Stimulated activated CD4-positive, alpha-beta T cell treated with anti-CD3 and anti-CD28 coated beads, TNF-alpha, amount 100 ng/mL, for 4 hours (primary cell): ENCODE measurements around the gene LRP5.
"Not testable (repeated sequence)": the region's sequence is repeated elsewhere in the genome, so short reads cannot be mapped to it uniquely, and the experiment has no call there.

ENCODE experiments used
- DNase-seq, 3 experiments: peaks; one replicate each; pipeline ENCODE4 v3.0.0-alpha.2; 2020; ENCODE audit warnings: low read depth in 3 of 3

The LRP5 gene

GRCh38 chr11:68467201-68467834, 154.9 kb downstream of the LRP5 start:
- DNase-seq: no peak

DNA sequence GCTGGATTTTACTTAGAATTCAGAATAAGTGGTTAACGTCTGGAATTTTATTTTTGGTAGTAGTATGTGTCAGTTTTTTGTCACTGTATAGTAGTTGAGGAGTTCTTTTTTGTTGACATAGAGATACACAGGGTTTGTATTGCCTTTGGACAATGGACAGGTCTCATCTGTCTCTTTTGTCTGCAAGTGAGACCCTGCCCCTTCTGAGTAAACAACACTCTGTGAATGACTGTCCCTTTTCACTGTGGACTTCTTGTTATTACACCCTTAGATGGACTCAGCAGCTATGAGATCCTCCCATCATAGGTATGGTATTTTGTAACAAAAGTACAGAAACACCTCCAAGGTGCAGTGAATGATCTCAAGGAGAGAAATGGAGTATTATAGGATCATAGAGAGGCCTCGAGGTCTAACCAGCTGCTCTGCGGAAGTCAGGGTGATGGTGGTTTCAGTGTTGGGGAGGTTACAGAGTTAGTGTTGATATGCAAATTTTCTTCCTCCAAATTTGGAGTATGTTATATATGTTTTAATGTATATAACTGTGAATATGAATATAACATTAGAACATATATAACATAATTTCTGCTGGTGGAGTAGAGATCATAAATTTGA, 155.9 kb downstream of the LRP5 start:
- DNase-seq: no peak

DNA sequence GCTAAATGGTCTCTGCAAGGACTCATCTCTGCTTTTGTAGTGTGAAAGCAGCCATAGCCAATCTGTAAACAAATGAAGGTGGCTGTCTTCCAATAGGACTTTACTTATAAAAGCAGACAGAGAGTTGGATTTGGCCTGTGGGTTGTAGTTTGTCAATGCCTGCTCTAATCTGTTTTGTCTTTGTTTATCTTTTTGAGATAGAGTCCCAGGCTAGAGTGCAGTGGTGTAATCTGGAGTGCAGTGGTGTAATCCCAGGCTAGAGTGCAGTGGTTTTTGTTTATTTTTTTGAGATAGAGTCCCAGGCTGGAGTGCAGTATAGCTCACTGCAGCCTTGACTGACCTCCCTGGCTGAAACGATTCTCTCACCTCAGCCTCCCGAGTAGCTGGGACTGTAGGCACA, 156.7 kb downstream of the LRP5 start:
- no peak for DNase-seq

- no peak for DNase-seq
Observed at GRCh38 chr11:68469642-68470041, 157.3 kb downstream of the LRP5 start.

DNA sequence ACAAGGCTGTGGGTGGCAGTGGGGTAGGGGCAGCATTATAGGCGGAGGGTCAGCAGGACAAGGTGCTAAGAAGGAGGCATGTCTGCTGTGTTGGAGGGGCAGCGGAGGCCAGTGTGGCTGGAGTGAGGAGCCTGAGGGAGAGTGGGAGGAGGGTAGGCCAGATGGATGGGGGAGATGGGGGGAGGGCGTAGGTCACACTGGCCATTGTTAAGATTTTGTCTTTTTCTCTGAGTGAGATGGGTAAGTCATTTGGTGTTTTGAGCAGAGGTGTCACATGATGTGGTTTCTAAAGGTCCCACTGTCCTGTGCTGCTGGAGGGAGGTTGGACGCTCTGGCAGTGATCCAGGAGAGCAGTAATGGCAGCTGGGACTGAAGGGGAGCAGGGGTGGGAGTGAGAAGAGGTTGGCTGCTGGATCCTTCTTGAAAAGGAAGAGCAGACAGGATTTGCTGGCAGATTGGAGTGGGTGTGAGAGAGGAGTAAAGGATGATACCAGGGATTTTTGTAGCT, 158.0 kb downstream of the LRP5 start:
- DNase-seq: no peak

- DNase-seq: peak in 1 of 3 experiments; percentile 28
Observed at GRCh38 chr11:68471360-68472340, 159.3 kb downstream of the LRP5 start.

DNA sequence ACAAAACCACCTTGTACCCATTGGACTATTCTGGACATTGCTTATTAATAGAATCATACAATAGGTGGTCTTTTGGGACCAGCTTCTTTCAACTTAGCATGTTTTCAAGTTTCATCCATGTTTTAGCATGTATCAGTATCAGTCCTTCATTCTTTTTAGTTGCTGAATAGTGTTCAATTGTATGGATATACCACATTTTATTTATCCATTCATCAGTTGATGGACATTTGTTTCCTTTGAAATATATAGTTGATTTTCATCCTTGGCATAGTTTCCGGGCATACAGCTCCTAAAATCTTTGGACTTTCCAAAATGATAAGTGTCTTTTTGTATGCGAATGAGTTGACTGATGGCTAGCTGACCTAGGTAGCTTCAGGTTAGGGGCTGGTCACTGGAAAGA, 160.4 kb downstream of the LRP5 start:
- no peak for DNase-seq

DNA sequence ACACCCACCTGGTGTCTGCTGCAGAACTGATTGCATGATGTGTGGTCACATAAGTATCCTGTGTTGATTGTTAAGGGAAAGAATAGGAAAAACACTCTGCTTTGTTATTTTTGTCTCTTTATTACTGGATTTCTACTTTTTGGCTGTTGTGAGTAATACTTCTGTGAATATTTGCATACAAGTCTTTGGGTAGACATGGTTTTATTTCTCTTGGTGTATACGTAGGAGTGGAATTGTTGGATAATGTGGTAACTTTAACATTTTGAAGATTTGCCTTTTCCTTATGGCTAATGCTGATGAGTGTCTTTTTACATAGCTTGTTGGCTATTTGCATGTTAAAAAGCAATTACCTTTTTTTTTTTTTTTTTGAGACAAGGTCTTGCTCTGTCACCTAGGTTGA, 161.3 kb downstream of the LRP5 start:
- DNase-seq: no peak

GRCh38 chr11:68475626-68476025, 163.2 kb downstream of the LRP5 start:
- not testable (repeated sequence) for DNase-seq

- DNase-seq: no peak
Observed at GRCh38 chr11:68479390-68479789, 167.0 kb downstream of the LRP5 start.

DNA sequence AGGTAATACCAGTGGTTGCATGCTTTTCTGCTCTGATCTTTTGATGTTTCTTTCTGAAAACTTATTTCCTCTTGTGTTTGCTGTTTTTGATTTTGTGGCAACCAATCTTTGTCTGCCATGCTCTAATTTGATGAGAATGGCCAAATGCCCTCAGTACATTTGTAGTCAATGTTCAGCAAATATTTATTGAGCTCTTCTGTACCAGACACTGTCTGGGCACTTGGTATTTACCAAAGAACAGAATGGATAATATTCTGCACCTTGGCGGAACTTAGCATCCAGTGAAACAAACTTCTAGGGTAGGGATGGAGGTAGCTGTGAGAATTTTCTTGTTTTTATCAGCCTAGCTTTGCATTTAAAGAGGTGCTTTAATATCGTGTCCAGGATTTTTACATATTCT, 167.8 kb downstream of the LRP5 start:
- no peak for DNase-seq

GRCh38 chr11:68480852-68481510, 168.6 kb downstream of the LRP5 start:
- DNase-seq: no peak

- no peak for DNase-seq
Observed at GRCh38 chr11:68481579-68482240, 169.3 kb downstream of the LRP5 start.

DNA sequence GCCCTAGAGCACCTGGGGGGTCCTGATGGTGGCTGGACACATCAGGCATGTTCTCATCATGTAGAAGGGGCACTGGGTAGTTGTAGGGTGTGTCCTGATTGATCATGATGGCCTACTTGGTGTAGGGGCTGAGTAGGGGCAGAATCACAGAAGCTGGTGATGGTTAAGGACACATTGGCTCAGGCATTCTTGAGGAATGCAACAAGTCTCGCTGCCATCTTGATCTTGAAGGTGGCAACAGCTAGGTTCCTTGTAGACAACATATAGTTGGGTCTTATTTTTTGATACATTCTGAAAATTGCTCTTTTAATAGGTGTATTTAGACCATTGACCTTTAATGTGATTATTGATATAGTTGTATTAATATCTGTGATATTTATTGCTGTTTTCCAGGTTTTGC, 176.2 kb downstream of the LRP5 start:
- DNase-seq: no peak

DNA sequence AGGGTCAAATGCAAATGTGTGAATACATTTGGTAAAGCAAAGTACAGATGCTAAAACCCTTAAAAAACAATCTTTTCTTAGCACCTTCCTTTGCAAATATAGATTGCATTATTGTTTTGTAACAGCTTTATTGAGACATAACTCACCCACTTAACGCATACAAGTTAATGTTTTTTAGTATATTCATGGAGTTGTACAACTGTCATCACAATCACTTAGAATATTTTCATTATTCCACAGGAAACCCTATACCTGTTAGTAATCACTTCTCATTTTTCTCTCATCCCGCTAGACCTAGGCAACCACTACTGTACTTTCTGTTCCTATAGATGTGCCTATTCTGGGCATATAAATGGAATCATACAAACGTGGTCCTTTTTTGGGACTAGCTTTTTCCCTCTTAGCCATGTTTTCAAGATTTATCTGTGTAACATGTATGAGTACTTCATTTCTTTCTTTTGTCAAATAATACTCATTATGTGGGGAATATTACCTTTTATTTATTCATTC, 182.9 kb downstream of the LRP5 start:
- no peak for DNase-seq

DNA sequence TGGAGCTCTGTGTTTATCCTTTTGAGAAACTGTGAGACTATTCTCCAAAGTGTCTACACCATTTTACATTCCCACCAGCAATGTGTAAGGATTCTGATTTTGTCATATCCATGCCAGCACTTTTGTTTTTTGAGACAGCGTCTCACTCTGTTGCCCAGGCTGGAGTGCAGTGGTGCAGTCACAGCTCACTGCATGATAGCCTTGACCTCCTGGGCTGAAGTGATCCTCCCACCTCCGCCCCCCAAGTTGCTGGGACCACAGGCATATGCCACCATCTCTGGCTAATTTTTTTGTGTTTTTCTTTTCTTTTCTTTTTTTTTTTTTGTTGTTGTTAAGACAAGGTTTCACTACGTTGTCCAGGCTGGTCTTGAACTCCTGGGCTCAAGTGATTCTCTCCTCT, 183.5 kb downstream of the LRP5 start:
- DNase-seq: no peak

DNA sequence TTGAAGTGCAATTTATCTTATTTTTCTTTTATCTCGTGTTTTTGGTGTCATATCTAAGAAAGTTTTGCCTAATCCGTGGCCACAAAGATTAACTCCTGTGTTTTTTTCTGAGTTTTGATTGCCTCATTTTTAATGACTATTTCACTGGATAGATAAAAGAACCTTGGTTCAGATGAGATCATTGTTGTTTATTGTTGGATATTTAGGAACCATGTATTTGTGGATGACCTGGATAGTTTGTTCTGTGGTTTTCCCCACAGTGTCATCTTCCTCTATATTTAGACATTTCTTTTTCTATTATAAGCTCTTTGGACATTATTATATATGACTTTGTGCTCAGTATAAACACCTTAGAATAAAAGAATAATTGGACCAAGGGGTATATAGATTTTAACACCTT, 185.4 kb downstream of the LRP5 start:
- DNase-seq: no peak

DNA sequence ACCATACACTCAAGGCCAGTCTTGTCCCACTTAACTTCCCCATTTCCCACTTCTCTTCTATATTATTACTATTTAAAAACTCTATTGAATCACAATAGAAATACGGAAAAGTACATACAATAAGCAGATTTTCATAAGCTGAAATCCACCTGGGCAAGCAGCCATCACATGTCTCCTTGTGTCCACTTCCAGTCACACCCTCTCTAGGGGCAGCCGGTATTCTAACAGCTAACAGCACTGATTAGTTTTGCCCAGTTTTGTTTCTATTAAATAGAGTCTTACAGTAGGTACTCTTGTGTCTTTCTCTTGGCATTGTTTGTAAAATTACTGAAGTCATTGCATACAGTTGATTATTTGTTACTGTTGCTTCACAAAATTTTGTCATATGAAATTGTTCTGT, 185.9 kb downstream of the LRP5 start:
- no peak for DNase-seq
